ENCODE results near the gene FCHO1. TPM values are rescaled to one million over a fixed set of nuclear protein-coding genes. Genes with fewer than 3 reads are reported as not detected.

The FCHO1 gene
- total and polyA plus RNA-seq, 2 experiments from 2014 or later: 18.5 to 42.3 TPM

DNA sequence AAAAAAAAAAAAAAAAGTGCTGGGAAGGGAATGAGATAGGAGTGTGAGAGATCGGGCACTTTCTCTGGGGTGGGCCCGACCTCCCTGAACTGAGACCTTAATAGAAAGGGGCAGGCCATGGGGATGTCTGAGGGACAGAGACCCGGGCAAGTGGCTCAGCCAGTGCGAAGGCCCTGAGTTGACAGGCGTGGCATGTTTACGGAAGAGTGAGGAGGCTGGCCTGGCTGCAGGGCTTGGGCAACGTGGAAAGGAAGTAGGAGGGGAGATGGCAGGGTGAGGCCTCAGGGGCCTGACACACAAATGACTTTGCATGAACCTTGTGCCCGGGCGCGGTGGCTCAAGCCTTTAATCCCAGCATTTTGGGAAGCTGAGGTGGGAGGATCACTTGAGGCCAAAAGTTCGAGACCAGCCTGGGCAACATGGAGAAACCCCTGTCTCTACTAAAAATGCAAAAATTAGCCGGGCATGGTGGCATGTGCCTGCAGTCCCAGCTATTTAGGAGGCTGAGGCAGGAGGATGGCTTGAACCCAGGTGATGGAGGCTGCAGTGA is 13.9 kb downstream of the FCHO1 start:
- Histone ChIP-seq H4K20me1 (replicated peaks; ENCODE audit: insufficient read depth) (no peaks in the 10 kb centered on the region; the same call in 1 of the 2 replicates), H3K4me1 (ENCODE audit: insufficient read depth) (no peaks in the 10 kb centered on the region), H3K9me2 (ENCODE audit: insufficient read depth) (no peaks in the 10 kb centered on the region), H3K36me3 (ENCODE audit: insufficient read depth) (no peaks in the 10 kb centered on the region), H3K4me3 (no peak overlapping the region), H3K27ac (ENCODE audit: low read depth) (no peak overlapping the region), H3F3A (replicated peaks; ENCODE audit: low read depth) (0 out of 2 replicates have a peak, but pooled peaks cover 4% of the 10 kb centered on the region), H3K79me2 (replicated peaks; ENCODE audit: insufficient read depth) (no peaks in the 10 kb centered on the region), H3K4me2 (no peak overlapping the region), H3K27me3 (ENCODE audit: insufficient read depth) (no peaks in the 10 kb centered on the region), H2AFZ (no peak overlapping the region)
- DNase-seq (ENCODE audit: low spot score) (no peak), ATAC-seq (no peak)
- no peak for TF ChIP-seq EZH2phosphoT487 (IDR thresholded peaks at IDR 0.05; ENCODE audit: unreplicated experiment)
- no peak for TF ChIP-seq POLR2AphosphoS5 (IDR thresholded peaks at IDR 0.05; ENCODE audit: low read depth)
- no peak for TF ChIP-seq ZNF331 (CRISPR knock-in tag; IDR thresholded peaks at IDR 0.05; ENCODE audit: low read depth)
- TF ChIP-seq EZH2 (IDR thresholded peaks at IDR 0.05; ENCODE audit: low read depth, unreplicated experiment): no peak
- TF ChIP-seq STAT1 (IDR thresholded peaks at IDR 0.05; ENCODE audit: unreplicated experiment): no peak
- TF ChIP-seq, protein P1, sequence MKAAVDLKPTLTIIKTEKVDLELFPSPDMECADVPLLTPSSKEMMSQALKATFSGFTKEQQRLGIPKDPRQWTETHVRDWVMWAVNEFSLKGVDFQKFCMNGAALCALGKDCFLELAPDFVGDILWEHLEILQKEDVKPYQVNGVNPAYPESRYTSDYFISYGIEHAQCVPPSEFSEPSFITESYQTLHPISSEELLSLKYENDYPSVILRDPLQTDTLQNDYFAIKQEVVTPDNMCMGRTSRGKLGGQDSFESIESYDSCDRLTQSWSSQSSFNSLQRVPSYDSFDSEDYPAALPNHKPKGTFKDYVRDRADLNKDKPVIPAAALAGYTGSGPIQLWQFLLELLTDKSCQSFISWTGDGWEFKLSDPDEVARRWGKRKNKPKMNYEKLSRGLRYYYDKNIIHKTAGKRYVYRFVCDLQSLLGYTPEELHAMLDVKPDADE (IDR thresholded peaks at IDR 0.05): no peak
- H3K9me3 Mint-ChIP-seq: no peaks in the 10 kb centered on the region; the same call in 2 of the 3 replicates
- no peak overlapping the region for H3K4me3 Mint-ChIP-seq
- no peak overlapping the region for H3K27ac Mint-ChIP-seq
- peaks cover 12% of the 10 kb centered on the region for H3K27me3 Mint-ChIP-seq (ENCODE audit: insufficient read depth, low read depth, poor library complexity)
- H3K36me3 Mint-ChIP-seq (ENCODE audit: low read depth): no peaks in the 10 kb centered on the region; the same call in 1 of the 3 replicates
- H3K4me1 Mint-ChIP-seq: peaks cover 5% of the 10 kb centered on the region; the same call in 2 of the 3 replicates

GRCh38 chr19:17766543-17767131 is 15.4 kb downstream of the FCHO1 start:
- H3K4me1 ChIP-seq (ENCODE audit: insufficient read depth): no peaks in the 10 kb centered on the region
- DNase-seq (ENCODE audit: low spot score) (peak; percentile 95), ATAC-seq (peak; percentile 83)
- H3K4me3 Mint-ChIP-seq: peak overlapping the region; percentile 55
- H3K27me3 Mint-ChIP-seq (ENCODE audit: insufficient read depth, low read depth, poor library complexity): peaks cover 12% of the 10 kb centered on the region
- 0 out of 2 replicates have a peak, but pooled peaks cover 4% of the 10 kb centered on the region for H3F3A ChIP-seq (replicated peaks; ENCODE audit: low read depth)
- peaks cover 5% of the 10 kb centered on the region; the same call in 2 of the 3 replicates for H3K4me1 Mint-ChIP-seq
- H3K9me2 ChIP-seq (ENCODE audit: insufficient read depth): no peaks in the 10 kb centered on the region
- H3K9me3 Mint-ChIP-seq: no peaks in the 10 kb centered on the region; the same call in 2 of the 3 replicates
- no peak overlapping the region for H2AFZ ChIP-seq
- no peaks in the 10 kb centered on the region for H3K27me3 ChIP-seq (ENCODE audit: insufficient read depth)
- TF ChIP-seq, protein P1 (IDR thresholded peaks at IDR 0.05): 0 out of 2 replicates have a peak, but pooled peaks have one; percentile 23
- peak; percentile 85 to 99 for TF ChIP-seq CTCF (conservative IDR thresholded peaks at IDR 0.05; ENCODE audit: low read depth in 2 of 2)
- no peak for TF ChIP-seq CREB1 (CRISPR knock-in tag; IDR thresholded peaks at IDR 0.05; ENCODE audit: low read depth)
- no peaks in the 10 kb centered on the region for H3K79me2 ChIP-seq (replicated peaks; ENCODE audit: insufficient read depth)
- no peaks in the 10 kb centered on the region; the same call in 1 of the 2 replicates for H4K20me1 ChIP-seq (replicated peaks; ENCODE audit: insufficient read depth)
- H3K4me3 ChIP-seq: no peak overlapping the region
- H3K27ac ChIP-seq (ENCODE audit: low read depth): no peak overlapping the region
- H3K27ac Mint-ChIP-seq: no peak overlapping the region
- no peaks in the 10 kb centered on the region for H3K36me3 ChIP-seq (ENCODE audit: insufficient read depth)
- H3K36me3 Mint-ChIP-seq (ENCODE audit: low read depth): no peaks in the 10 kb centered on the region; the same call in 1 of the 3 replicates
- peak overlapping the region; percentile 45; the same call in 1 of the 2 replicates for H3K4me2 ChIP-seq

Data from GM23338 (cell line).